NB4 (cell line): Measurements from ENCODE around the gene FAM120AOS.

ENCODE experiments used
- DNase-seq: peaks from one replicate; pipeline ENCODE4 v3.0.0; 2010; ENCODE audit warnings: low read depth
- H3K4me3 ChIP-seq: one replicate; pipeline ENCODE4 v1.5.1; 2011; ENCODE audit warnings: mild to moderate bottlenecking, low read depth, low read length, moderate library complexity
- CTCF ChIP-seq: IDR thresholded peaks from one replicate; pipeline ENCODE4 v1.5.1; 2012; ENCODE audit warnings: low read depth, low read length
- MAX ChIP-seq: IDR thresholded peaks from 2 replicates; pipeline ENCODE4 v1.6.1; 2011; ENCODE audit warnings: low read depth, low read length
- MYC ChIP-seq: IDR thresholded peaks from 2 replicates; pipeline ENCODE4 v1.6.1; 2011; ENCODE audit warnings: low read depth, low read length
- POLR2A ChIP-seq: IDR thresholded peaks from 2 replicates; pipeline ENCODE4 v1.6.1; 2011; ENCODE audit warnings: mild to moderate bottlenecking; ENCODE audit not compliant: insufficient read length; ENCODE audit errors: extremely low read depth

The FAM120AOS gene

GRCh38 chr9:93491593-93492232 is 38.3 kb upstream of the FAM120AOS start:
- H3K4me3 ChIP-seq = no peak overlapping the region
- no peak for DNase-seq
- TF ChIP-seq POLR2A (no peak), CTCF (no peak), MYC (no peak), MAX (no peak)

- H3K4me3 ChIP-seq = no peak overlapping the region
- DNase-seq = no peak
- no peak for TF ChIP-seq MAX
- no peak for TF ChIP-seq CTCF
- TF ChIP-seq MYC = no peak
- TF ChIP-seq POLR2A = no peak
Observed at GRCh38 chr9:93488244-93488643, 34.9 kb upstream of the FAM120AOS start.

- TF ChIP-seq CTCF (no peak), MYC (no peak), POLR2A (no peak), MAX (no peak)
- no peak overlapping the region for H3K4me3 ChIP-seq
- DNase-seq = no peak
Observed at GRCh38 chr9:93486268-93486667, 32.9 kb upstream of the FAM120AOS start.

GRCh38 chr9:93483497-93483896 is 30.1 kb upstream of the FAM120AOS start:
- TF ChIP-seq MAX (no peak), POLR2A (no peak), CTCF (no peak), MYC (no peak)
- no peak overlapping the region for H3K4me3 ChIP-seq
- DNase-seq = no peak

GRCh38 chr9:93480728-93481324 is 27.4 kb upstream of the FAM120AOS start:
- TF ChIP-seq CTCF (no peak), MYC (no peak), POLR2A (no peak), MAX (no peak)
- no peak for DNase-seq
- no peak overlapping the region for H3K4me3 ChIP-seq
